A673 (cell line): ENCODE measurements around the gene HNRNPA2B1. TPM values are rescaled to one million over a fixed set of nuclear protein-coding genes. Genes with fewer than 3 reads are reported as not detected.

Experiments
- Bru-seq: library from RNA; stranded (reverse); fragments of 400-500 nt; gene quantifications from one replicate; lab custom pipeline; 2021; lab: Mats Ljungman, UMichigan
- BruChase-seq, 2 experiments: library from RNA; stranded (reverse); fragments of 400-500 nt; gene quantifications; one replicate each; lab custom pipeline; 2021; lab: Mats Ljungman, UMichigan
- BruUV-seq: library from RNA; stranded (reverse); fragments of 400-500 nt; replicated peaks from 2 replicates; lab custom pipeline; 2021; lab: Mats Ljungman, UMichigan
- CTCF ChIA-PET: fragments of 300-600 bp; sonication (Branson Sonifier 250); formaldehyde crosslinking; loops from one replicate; lab custom pipeline; 2022; ENCODE audit warnings: antibody characterized with exemption; lab: Charles Lee
- POLR2A ChIA-PET: fragments of 300-600 bp; sonication (Branson Sonifier 250); formaldehyde crosslinking; loops from one replicate; lab custom pipeline; 2022; ENCODE audit warnings: antibody characterized with exemption; ENCODE audit not compliant: low non-redundant PET; lab: Charles Lee
- DNase-seq: peaks from one replicate; pipeline ENCODE4 v3.0.0-alpha.2; 2015; ENCODE audit warnings: low spot score
- H3K27ac ChIP-seq: fragments of 200-600 bp; sonication (generic); 2 replicates; pipeline ENCODE4 v1.5.1; 2016; ENCODE audit warnings: mixed run types, low read depth, mild to moderate bottlenecking, mixed read lengths, antibody characterized with exemption, low read length; ENCODE audit not compliant: poor library complexity, severe bottlenecking
- H3K27me3 ChIP-seq: fragments of 200-600 bp; sonication (generic); replicated peaks from 2 replicates; pipeline ENCODE4 v1.6.1; 2017; ENCODE audit warnings: mixed run types, low read depth, mild to moderate bottlenecking, mixed read lengths, antibody characterized with exemption, low read length; ENCODE audit not compliant: insufficient read depth, poor library complexity
- H3K36me3 ChIP-seq: fragments of 200-600 bp; sonication (generic); 2 replicates; pipeline ENCODE4 v1.6.1; 2016; ENCODE audit warnings: mixed run types, mild to moderate bottlenecking, mixed read lengths, antibody characterized with exemption, low read length; ENCODE audit not compliant: insufficient read depth, poor library complexity, severe bottlenecking
- H3K4me1 ChIP-seq: fragments of 200-600 bp; sonication (generic); 2 replicates; pipeline ENCODE4 v1.6.1; 2017; ENCODE audit warnings: mixed run types, mild to moderate bottlenecking, mixed read lengths, antibody characterized with exemption, low read length; ENCODE audit not compliant: insufficient read depth, poor library complexity, severe bottlenecking
- H3K4me3 ChIP-seq: fragments of 200-600 bp; sonication (generic); 2 replicates; pipeline ENCODE4 v1.5.1; 2016; ENCODE audit warnings: low read depth, mixed run types, mild to moderate bottlenecking, mixed read lengths, low read length; ENCODE audit not compliant: poor library complexity, severe bottlenecking
- H3K9me3 ChIP-seq: fragments of 200-600 bp; sonication (generic); 2 replicates; pipeline ENCODE4 v1.6.1; 2016; ENCODE audit warnings: mixed run types, low read depth, mild to moderate bottlenecking, mixed read lengths, antibody characterized with exemption, low read length; ENCODE audit not compliant: poor library complexity, severe bottlenecking
- EZH2 ChIP-seq: fragments of 200-600 bp; sonication (generic); IDR thresholded peaks from 2 replicates; pipeline ENCODE4 v1.6.1; 2017; ENCODE audit warnings: borderline replicate concordance, low read depth, mild to moderate bottlenecking, mixed read lengths, antibody characterized with exemption, low read length; ENCODE audit not compliant: poor library complexity, severe bottlenecking
- intact Hi-C: fragments of 100-400 bp; cut with micrococcal nuclease; formaldehyde crosslinking; loops from one replicate; pipeline ENCODE4 v1.10.0; 2022; ENCODE audit not compliant: unreplicated experiment
- long read RNA-seq: library from polyadenylated mRNA; stranded (forward); transcript quantifications from one replicate; pipeline ENCODE4 v2.0.0, GENCODE V29; 2022
- total RNA-seq: library from RNA; stranded (reverse); gene quantifications from 2 replicates; pipeline ENCODE4 v1.2.3, GENCODE V29; 2021
- TF ChIP-seq, protein P1 (sequence below): fragments of 300-800, 200-600 bp; sonication (generic); conservative IDR thresholded peaks from 2 replicates; pipeline ENCODE4 v1.5.1; 2017; ENCODE audit warnings: low read depth, mild to moderate bottlenecking, antibody characterized with exemption, low read length, moderate library complexity, mixed read lengths

The HNRNPA2B1 gene
- total RNA-seq (1,150 and 1,229 TPM in 2 replicates), Bru-seq, nascent RNA (percentile 100 among the genes with signal in this experiment), BruChase-seq, experiment 1, labeled RNA remaining after a 2-hour chase (percentile 100 among the genes with signal in this experiment), BruChase-seq, experiment 2, labeled RNA remaining after a 6-hour chase (percentile 100 among the genes with signal in this experiment)
- long read RNA-seq, full-length matches to known transcripts, result 1,236 of 2,632 reads
- long read RNA-seq, partial matches to known transcripts, result 1,232 of 2,632 reads
- long read RNA-seq, other reads (novel, unspliced or antisense), result 164 of 2,632 reads

DNA sequence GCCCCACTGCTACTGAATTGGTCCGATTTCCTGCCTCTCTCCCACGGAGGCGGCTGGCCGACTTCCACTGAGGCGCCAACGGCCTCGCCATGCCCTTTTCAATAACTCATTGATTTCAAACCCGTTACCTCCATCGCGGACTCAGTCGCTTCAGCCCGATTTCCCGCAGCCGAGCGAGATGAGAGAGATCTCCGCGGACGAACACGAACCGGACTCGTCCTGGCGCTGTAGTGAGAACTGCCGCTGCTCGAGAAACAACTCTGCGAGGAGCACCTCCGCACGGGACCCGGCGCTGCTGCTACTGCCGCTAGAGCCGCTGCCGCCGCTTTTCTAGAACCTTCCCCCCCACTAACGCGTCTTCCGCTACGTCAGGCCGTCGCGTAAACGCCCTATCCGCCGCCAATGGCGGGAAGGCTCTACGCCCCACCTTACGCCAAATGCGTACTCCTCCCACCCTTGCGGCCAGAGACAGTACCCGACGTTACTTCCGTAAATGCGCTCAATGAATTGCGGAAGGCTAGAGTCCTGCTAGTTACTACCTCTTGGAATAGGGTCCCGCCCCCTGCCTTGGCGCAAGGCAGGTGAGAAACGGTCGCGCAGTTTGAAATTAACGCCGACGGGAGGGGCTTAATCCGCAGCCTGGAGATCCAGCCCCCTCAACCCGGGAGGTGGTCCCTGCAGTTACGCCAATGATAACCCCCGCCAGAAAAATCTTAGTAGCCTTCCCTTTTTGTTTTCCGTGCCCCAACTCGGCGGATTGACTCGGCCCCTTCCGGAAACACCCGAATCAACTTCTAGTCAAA is at the start of gene HNRNPA2B1:
Gene HNRNPA2B1, minus strand, starts transcription at position 303 of the 803 bp plus-strand sequence. Its CDS starts 169 bp downstream, at position 134.
- peaks cover 55% of the 10 kb centered on the region for H3K36me3 ChIP-seq
- CTCF ChIA-PET, result interaction anchor here (0.7 kb wide), 1 partner anchor 36 kb away, joined by 3 read pairs; no protein-coding TSS in a partner anchor
- POLR2A ChIA-PET, result interaction anchor here (0.5 to 0.7 kb wide), 4 partner anchors 13 to 140 kb away, joined by 3 to 5 read pairs (median 4); no protein-coding TSS in a partner anchor

DNA sequence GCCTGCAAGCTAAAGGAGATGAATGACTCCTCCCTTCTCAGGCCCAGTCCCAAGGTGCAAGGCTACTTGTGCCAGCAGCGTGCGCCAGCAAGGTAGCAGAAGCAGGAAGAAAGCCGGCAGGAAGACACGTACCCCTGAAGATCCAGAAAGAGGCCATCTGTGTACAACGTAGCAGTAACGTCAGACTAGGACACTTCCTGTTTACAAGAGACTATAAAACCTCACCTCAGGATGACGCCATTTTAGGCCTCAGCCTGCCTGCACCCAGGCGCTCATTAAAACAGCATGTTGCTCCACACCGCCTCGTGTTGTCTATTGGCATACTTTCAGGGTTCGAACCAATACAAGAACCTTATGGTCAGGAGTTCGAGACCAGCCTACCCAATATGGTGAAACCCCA is 49.7 kb upstream of the HNRNPA2B1 start:
- BruUV-seq, result no TSS peak
- CTCF ChIA-PET, result no interaction called here
- H3K9me3 ChIP-seq, result no peaks in the 10 kb centered on the region

More for the DNA sequence above, at the start of gene HNRNPA2B1:
- BruUV-seq, result no TSS peak
- Histone ChIP-seq H3K9me3 (no peaks in the 10 kb centered on the region), H3K27ac (peak within 1 kb of the TSS; percentile 100), H3K27me3 (no peaks in the 10 kb centered on the region), H3K4me1 (peaks cover 24% of the 10 kb centered on the region), H3K4me3 (peak within 1 kb of the TSS; percentile 91)
- DNase-seq, result peak; percentile 98
- no peak for TF ChIP-seq EZH2
- TF ChIP-seq, protein P1, sequence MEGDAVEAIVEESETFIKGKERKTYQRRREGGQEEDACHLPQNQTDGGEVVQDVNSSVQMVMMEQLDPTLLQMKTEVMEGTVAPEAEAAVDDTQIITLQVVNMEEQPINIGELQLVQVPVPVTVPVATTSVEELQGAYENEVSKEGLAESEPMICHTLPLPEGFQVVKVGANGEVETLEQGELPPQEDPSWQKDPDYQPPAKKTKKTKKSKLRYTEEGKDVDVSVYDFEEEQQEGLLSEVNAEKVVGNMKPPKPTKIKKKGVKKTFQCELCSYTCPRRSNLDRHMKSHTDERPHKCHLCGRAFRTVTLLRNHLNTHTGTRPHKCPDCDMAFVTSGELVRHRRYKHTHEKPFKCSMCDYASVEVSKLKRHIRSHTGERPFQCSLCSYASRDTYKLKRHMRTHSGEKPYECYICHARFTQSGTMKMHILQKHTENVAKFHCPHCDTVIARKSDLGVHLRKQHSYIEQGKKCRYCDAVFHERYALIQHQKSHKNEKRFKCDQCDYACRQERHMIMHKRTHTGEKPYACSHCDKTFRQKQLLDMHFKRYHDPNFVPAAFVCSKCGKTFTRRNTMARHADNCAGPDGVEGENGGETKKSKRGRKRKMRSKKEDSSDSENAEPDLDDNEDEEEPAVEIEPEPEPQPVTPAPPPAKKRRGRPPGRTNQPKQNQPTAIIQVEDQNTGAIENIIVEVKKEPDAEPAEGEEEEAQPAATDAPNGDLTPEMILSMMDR, result 0 out of 2 replicates have a peak, but pooled peaks have one; percentile 18
- intact Hi-C loops, result loop anchor here (1.0 to 5.0 kb wide), 2 partner anchors 258 to 338 kb away; no protein-coding TSS in a partner anchor

DNA sequence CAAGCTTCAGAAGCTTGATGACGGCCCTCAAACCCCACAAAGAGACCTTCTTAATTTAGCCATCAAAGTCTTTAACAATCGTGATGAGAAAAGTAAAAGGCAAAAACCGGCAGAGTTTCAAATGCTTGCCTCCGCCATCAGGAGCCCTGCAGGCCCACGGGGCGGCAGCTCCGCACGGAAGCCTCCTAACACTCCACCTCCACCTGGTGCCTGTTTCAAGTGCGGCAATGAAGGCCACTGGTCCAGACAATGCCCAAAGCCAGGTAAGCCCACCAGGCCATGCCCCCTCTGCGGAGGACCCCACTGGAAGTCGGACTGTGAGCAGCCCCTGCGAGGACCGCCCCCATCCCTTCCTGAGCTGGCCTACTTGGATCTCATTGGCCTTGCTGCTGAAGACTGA is 44.6 kb upstream of the HNRNPA2B1 start:
- DNase-seq, result no peak
- Histone ChIP-seq H3K27ac (no peak overlapping the region), H3K9me3 (no peaks in the 10 kb centered on the region), H3K27me3 (no peaks in the 10 kb centered on the region), H3K4me1 (no peaks in the 10 kb centered on the region), H3K4me3 (no peak overlapping the region), H3K36me3 (no peaks in the 10 kb centered on the region)
- BruUV-seq, result no TSS peak
- intact Hi-C loops, result no loop called here
- TF ChIP-seq EZH2, result no peak
- TF ChIP-seq, protein P1, result no peak
- POLR2A ChIA-PET, result no interaction called here
- CTCF ChIA-PET, result no interaction called here

More for the DNA sequence above, 49.7 kb upstream of the HNRNPA2B1 start:
- POLR2A ChIA-PET, result no interaction called here
- Histone ChIP-seq H3K4me1 (no peaks in the 10 kb centered on the region), H3K36me3 (no peaks in the 10 kb centered on the region), H3K4me3 (no peak overlapping the region), H3K27me3 (no peaks in the 10 kb centered on the region), H3K27ac (no peak overlapping the region)
- TF ChIP-seq, protein P1, result no peak
- no peak for TF ChIP-seq EZH2
- DNase-seq, result no peak
- intact Hi-C loops, result no loop called here
